ENCODE data around the gene PLEKHG4B.

Gene PLEKHG4B

DNA sequence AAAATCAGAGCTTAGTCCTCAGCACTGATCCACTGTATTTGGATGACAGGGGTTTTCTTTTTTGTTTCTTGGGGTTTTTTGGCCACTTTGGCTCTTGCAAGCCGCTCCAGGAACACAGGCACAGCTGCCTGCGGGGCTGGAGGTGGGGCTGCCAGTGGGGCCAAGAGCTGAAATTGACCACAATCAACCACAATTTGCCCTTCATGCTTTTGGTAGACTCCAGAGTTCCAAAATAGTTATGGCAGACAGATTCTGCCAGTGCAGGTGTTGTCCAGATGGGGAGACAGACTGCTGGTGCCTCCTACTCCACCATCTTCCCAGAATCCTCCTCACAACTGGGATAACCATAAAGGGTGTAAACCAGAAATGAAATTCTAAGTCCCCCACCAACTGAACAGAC, 36.5 kb downstream of the PLEKHG4B start:
- DNase-seq, result no peak
- TF ChIP-seq POLR2A (IDR thresholded peaks at IDR 0.05; ENCODE audit: low read length) (no peak), GATA1 (IDR thresholded peaks at IDR 0.05; ENCODE audit: low read depth, low read length) (no peak)

GRCh38 chr5:129148-129547, 37.2 kb downstream of the PLEKHG4B start:
- no peak for DNase-seq

GRCh38 chr5:129820-130219, 37.9 kb downstream of the PLEKHG4B start:
- TF ChIP-seq GATA1 (IDR thresholded peaks at IDR 0.05; ENCODE audit: low read depth, low read length), result no peak
- TF ChIP-seq POLR2A (IDR thresholded peaks at IDR 0.05; ENCODE audit: low read length), result no peak
- no peak for DNase-seq

More at GRCh38 chr5:129148-129547, 37.2 kb downstream of the PLEKHG4B start:
- TF ChIP-seq POLR2A (IDR thresholded peaks at IDR 0.05; ENCODE audit: low read length) (no peak), GATA1 (IDR thresholded peaks at IDR 0.05; ENCODE audit: low read depth, low read length) (no peak)

DNA sequence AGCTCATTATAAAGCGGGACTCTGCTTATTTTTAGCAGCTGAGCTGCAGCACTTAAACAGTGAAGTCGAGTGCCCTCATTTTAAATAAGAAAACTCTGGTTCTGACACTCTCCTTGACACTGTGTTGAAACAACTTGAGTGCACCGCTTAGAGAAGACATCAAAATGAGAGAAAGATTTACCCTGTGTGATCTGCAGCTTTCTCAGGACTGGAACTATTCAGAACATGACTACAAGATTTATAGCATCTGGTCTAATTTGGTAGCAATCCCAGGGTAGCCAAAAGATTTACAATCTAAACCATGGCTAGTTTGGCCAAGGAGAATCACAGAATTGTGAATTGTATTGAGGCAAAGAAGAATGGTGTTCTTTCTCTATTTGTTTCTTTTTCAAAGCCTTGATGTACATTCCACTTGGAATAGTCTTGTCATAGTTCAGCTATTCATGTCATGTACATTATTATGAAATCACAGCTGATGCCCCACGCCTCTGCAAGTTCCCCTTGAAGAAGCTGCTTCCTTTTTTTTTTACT, 38.7 kb downstream of the PLEKHG4B start:
- no peak for DNase-seq

DNA sequence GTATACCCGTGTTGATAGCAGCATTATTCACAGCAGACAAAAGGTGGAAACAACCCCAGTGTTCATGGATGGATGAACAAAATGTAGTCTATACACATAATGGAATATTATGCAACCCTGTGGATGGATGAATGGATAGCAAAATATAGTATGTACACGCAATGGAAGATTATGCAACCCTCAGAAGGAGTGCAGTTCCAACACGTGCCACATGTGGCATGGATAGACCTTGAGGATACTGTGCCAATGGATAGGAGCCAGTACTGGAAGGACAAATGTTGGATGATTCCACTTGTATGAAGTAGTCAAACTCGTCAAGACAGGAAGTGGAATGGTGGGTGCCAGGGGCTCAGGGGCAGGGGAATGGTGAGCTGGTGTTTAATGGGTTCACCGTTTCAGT, 44.9 kb downstream of the PLEKHG4B start:
- no peak for DNase-seq
- TF ChIP-seq POLR2A (IDR thresholded peaks at IDR 0.05; ENCODE audit: low read length) (no peak), GATA1 (IDR thresholded peaks at IDR 0.05; ENCODE audit: low read depth, low read length) (no peak)

More for the DNA sequence above, 38.7 kb downstream of the PLEKHG4B start:
- TF ChIP-seq POLR2A (IDR thresholded peaks at IDR 0.05; ENCODE audit: low read length) (no peak), GATA1 (IDR thresholded peaks at IDR 0.05; ENCODE audit: low read depth, low read length) (no peak)

- DNase-seq, result no peak
- TF ChIP-seq POLR2A (IDR thresholded peaks at IDR 0.05; ENCODE audit: low read length) (no peak), GATA1 (IDR thresholded peaks at IDR 0.05; ENCODE audit: low read depth, low read length) (no peak)
Observed at GRCh38 chr5:137741-138140, 45.8 kb downstream of the PLEKHG4B start.

DNA sequence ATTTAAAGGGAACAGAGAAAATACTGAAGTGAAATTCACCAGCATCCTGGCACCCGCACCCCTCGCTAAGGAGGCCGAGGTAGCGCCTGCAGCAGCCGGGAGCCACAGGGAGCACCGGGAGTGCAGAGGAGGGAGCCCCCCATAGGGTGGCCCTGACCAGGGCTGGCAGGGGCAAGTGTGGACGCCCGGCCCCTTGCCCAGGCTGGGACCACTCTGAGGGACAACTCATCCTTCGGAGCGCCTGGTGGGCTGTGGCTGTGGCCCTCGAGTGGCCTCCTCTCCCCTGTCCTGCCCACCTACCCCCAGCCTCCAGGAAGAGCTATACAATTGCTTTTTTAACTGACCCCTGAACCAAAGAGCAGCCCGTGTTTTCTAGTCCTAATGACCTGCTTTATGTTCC, 47.0 kb downstream of the PLEKHG4B start:
- TF ChIP-seq POLR2A (IDR thresholded peaks at IDR 0.05; ENCODE audit: low read length) (no peak), GATA1 (IDR thresholded peaks at IDR 0.05; ENCODE audit: low read depth, low read length) (no peak)
- no peak for DNase-seq

DNA sequence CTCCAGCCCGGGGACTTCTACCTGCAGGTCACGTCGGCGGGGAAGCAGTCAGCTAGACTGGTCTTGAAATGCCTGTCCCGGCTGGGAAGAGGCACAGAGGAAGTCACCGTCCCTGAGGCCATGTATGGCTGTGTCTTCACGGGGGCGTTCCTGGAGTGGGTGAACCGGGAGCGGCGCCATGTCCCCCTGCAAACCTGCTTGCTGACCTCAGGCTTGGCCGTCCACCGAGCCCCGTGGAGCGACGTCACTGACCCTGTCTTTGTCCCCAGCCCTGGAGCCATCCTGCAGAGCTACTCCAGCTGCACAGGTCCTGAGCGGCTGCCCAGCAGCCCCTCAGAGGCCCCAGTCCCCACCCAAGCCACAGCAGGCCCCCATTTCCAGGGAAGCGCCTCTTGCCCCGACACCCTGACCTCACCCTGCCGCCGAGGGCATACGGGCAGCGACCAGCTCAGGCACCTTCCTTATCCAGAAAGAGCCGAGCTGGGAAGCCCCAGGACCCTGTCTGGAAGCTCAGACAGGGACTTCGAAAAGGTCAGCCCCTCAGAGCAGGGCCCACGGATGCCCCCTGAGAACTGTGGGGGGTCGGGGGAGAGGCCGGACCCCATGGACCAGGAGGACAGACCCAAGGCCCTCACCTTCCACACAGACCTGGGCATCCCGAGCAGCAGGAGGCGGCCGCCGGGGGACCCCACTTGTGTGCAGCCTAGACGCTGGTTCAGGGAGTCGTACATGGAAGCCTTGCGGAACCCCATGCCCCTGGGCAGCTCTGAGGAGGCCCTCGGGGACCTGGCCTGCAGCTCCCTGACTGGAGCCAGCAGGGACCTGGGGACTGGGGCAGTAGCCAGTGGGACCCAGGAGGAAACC, 47.8 kb downstream of the PLEKHG4B start:
- TF ChIP-seq POLR2A (IDR thresholded peaks at IDR 0.05; ENCODE audit: low read length) (no peak), GATA1 (IDR thresholded peaks at IDR 0.05; ENCODE audit: low read depth, low read length) (no peak)
- DNase-seq, result no peak

DNA sequence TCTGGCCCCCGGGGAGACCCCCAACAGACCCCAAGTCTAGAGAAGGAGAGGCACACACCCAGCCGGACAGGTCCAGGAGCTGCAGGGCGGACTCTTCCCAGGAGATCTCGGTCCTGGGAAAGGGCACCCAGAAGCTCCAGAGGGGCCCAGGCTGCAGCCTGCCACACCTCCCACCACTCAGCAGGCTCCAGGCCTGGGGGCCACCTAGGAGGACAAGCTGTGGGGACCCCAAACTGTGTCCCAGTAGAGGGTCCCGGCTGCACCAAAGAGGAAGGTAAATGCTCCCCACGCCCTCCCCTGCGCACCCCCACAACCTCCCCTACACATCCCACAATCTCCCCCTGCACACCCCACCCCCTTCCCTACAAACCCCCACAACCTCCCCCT, 48.5 kb downstream of the PLEKHG4B start:
- DNase-seq, result no peak
- TF ChIP-seq POLR2A (IDR thresholded peaks at IDR 0.05; ENCODE audit: low read length), result no peak
- TF ChIP-seq GATA1 (IDR thresholded peaks at IDR 0.05; ENCODE audit: low read depth, low read length), result no peak

- TF ChIP-seq GATA1 (IDR thresholded peaks at IDR 0.05; ENCODE audit: low read depth, low read length), result no peak
- no peak for DNase-seq
Observed at GRCh38 chr5:141211-141610, 49.2 kb downstream of the PLEKHG4B start.

- DNase-seq, result no peak
- TF ChIP-seq POLR2A (IDR thresholded peaks at IDR 0.05; ENCODE audit: low read length) (no peak), GATA1 (IDR thresholded peaks at IDR 0.05; ENCODE audit: low read depth, low read length) (no peak)
Observed at GRCh38 chr5:141761-142160, 49.8 kb downstream of the PLEKHG4B start.

- DNase-seq, result no peak
- no peak for TF ChIP-seq GATA1 (IDR thresholded peaks at IDR 0.05; ENCODE audit: low read depth, low read length)
- no peak for TF ChIP-seq POLR2A (IDR thresholded peaks at IDR 0.05; ENCODE audit: low read length)
Observed at GRCh38 chr5:142246-142810, 50.4 kb downstream of the PLEKHG4B start.

DNA sequence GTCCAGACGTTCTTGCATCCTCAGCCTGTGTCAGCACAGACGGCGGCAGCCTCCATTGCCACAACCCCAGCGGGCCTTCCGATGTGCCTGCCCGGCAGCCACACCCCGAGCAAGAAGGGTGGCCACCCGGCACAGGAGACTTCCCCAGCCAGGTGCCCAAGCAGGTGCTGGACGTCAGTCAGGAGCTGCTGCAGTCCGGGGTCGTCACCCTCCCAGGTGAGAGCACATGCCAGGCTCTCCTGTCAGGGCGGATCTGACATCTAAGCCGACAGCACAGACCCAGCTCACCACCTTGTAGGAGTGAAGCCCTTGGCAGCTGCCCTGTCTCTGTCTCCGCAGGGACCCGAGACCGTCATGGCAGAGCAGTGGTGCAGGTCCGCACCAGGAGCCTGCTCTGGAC, 51.1 kb downstream of the PLEKHG4B start:
- DNase-seq, result no peak
- TF ChIP-seq GATA1 (IDR thresholded peaks at IDR 0.05; ENCODE audit: low read depth, low read length) (no peak), POLR2A (IDR thresholded peaks at IDR 0.05; ENCODE audit: low read length) (no peak)

GRCh38 chr5:144941-145340, 53.0 kb downstream of the PLEKHG4B start:
- DNase-seq, result no peak
- TF ChIP-seq GATA1 (IDR thresholded peaks at IDR 0.05; ENCODE audit: low read depth, low read length), result no peak
- TF ChIP-seq POLR2A (IDR thresholded peaks at IDR 0.05; ENCODE audit: low read length), result no peak
